ENCODE results near the gene FARP2.
"Not testable (repeated sequence)": the region's sequence is repeated elsewhere in the genome, so short reads cannot be mapped to it uniquely, and the experiment has no call there.

FARP2 gene

DNA sequence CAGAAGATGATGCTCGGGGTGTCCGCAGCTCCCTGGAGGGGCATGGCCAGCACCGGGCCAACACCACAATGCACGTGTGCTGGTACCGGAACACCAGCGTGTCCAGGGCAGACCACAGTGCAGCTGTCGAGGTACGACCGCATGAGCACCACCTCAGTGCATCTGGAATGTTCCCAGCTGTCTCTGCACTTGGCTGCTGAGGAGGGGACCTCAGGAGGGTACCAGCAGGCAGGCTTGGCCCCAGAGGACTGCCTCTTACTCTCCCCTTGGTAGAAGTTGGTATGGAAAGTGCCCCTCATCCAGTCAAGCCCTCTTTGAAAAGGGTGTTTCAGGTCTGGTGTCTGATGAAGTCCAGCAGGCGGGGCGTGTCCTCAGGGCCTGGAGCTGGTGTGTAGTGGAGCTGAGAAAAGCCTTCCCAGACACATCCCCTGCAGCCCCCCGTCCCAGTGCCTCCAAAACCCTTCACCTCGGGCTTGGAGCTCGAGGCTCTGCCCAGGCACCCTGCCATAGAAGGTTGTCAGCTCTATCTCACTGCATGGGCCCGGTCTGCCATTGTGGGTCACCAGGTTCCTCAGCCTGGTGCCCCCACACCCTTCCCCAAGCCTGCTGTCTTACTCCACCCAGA lies 135.6 kb downstream of the FARP2 start:
- DNase-seq: no peak

DNA sequence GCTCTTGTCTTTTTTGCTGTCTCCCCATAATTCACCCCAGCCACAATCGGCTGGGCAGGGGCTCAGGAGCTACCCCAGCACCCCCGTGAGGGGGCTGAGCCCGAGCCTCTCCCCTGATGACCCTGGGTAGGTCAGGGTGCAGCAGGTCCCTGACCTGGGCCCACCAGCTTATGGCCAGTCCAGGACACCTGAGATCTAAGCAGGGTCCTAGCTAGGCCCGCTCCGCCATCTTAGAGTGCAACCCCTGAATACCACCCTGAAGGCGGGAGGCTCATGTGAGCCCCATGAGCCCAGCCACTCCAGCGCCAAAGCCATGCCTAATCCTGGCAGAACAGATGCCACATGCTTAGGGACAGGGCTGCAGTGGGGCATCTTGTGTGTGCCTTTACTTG lies 136.1 kb downstream of the FARP2 start:
- DNase-seq: no peak

DNA sequence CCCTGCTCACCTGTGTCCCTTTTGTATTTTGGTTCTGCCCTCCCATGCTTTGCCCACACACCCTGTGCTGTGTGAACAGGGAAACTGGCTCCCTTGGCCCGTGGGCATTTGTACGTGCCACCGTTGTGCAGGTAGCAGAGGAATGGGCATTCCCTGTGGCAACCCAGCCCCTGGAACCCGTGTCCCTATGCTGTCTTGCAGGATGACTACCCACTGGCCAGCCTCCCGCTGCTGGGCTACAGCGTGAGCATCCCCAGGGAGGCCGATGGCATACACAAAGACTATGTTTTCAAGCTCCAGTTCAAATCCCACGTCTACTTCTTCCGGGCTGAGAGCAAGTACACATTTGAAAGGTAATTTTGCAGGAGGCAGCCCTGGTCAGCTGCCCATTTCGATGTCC lies 137.0 kb downstream of the FARP2 start:
- DNase-seq: no peak

DNA sequence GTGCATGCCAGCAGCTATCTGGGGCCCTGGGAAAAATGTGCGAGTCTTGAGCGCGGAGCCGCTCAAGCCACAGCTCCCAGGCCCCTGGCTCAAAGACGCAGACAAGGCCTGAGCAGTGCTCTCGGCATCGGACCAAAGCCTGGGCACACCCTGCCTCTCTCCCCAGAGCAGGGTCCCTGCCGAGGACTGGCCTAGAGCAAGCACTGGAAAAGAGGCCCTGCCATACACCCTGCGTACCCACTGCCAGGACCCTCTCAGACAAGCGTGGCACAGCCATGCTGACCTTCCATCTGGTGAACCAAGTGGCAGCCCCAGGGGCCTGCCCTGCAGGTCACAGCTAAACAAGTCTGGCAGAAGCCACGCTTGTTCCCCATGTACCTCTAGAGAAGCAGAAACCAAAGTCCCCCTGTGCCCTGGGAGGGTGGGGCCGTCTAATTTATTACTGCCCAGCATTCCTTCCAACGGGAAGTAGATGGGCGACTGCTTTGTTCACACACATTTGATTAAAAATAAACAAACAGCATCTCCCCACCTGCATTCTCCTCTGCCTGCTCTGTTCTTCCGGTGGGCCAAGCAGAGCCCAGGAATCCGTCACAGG lies 138.3 kb downstream of the FARP2 start:
- DNase-seq: no peak

DNA sequence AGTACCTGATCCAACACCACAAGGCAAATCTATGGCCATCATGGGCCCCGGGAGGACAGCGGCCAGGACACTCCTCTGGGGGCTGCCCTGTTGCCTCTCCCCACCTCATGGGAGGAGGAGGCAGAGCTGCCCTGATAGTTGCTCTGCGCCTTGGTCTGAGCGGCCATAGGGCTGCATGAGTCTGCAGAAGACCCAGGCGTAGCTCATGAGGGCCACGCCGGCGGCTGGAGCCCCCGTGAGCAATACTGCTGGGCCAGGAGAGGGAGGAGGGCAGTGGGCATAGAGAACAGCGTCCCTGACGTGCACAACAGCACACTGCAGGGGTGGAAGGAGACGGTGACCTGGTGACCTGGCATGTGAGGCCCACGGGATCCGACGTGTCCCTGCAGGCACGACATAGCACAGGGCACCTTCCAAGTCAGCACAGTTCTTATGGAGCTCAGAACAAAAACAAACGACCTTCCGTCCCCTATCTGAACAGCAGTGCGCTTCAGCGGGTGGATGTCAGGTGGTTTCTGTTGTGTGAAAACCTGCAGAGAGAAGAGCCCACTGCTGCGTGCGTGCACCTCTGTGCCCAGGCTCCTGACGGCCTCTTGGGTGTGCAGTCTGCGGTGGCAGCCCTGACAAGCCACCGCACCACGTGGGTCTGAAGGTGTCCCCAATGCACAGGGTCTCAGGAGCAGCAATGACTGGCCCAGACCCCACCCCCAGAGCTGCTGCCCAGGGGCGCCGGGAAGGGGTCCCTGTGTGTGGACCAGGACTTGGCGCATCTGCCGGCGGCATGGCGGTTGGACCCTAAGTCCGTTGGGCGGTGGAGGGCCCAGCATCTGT lies 139.3 kb downstream of the FARP2 start:
- DNase-seq: no peak

DNA sequence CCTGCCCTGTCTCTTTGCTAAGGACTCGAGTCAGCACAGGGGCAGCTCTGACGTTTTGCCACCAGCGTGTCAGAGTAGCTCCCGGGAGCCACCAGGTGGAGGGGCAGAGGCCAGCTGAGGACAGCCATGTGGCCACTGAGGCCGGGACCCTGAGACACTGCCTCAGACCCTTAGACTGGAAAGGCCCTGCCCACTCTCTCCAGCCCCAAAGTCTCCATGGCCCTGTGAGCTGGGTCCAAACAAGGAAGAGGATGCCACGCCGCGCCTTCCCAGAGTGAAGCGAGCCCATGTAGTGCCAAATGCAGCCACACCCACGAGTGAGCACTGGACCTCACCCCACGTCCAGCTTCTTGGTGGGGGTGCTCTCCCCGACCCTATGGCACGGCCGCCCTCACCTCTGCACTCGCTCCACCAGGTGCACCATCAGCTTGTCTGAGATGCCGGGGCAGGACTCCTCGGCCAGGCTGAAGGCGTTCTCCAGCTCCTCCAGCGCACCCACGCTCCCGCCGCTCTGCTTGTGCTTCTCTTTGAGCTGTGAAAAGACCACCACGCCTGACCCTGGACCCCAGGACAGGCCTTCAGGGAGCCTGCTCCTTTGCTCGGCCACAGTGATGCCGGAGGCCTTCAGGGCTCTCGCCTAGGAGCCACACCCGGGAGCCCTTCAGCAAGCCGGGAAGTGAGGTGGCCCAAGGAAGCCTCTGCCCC lies 140.1 kb downstream of the FARP2 start:
- no peak for DNase-seq

DNA sequence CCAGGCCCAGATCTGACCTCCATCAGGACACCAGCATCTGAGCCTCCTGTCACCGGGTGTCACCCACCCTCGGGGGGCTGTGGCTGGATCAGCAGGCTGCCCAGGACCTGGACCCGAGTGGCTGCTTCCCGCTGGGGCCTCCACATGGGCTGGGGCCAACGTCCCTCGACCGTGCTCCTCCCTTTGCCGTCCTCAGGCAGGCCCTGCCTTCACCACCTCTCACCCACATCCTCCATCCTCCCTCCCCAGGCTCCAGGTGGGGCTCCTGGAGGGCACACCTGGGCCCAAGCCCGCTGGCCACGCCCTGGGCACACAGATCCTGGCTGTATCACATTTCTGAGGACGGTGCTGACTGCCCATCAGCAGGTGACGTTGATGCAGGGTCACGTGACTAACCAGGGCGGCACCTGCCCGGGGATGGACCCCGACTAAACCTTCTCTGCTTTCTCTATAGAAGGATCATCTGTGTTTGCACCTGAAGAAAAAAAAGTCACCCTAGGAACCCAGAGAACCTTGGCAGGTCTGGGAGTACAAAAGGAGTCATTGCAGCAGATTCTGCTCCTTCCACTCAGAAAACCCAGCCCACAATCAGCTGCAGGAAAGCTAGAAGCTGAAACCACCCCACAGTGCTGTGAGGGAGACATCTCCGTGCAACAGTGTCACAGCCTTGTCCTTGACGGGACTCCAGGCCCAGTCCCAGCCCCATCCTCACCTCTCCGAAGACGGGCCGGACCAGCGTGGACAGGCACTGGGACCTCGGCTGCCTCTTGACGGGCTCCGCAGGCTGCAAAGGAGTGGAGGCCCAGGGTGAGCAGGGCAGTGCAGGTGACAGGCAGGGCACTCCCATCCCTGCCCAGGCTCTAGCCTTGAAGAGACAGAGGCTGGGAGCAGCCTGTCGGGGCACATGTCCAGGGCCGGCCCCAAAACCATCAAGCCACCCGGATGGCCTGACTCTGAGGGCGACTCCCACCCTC lies 141.1 kb downstream of the FARP2 start:
- DNase-seq: no peak

DNA sequence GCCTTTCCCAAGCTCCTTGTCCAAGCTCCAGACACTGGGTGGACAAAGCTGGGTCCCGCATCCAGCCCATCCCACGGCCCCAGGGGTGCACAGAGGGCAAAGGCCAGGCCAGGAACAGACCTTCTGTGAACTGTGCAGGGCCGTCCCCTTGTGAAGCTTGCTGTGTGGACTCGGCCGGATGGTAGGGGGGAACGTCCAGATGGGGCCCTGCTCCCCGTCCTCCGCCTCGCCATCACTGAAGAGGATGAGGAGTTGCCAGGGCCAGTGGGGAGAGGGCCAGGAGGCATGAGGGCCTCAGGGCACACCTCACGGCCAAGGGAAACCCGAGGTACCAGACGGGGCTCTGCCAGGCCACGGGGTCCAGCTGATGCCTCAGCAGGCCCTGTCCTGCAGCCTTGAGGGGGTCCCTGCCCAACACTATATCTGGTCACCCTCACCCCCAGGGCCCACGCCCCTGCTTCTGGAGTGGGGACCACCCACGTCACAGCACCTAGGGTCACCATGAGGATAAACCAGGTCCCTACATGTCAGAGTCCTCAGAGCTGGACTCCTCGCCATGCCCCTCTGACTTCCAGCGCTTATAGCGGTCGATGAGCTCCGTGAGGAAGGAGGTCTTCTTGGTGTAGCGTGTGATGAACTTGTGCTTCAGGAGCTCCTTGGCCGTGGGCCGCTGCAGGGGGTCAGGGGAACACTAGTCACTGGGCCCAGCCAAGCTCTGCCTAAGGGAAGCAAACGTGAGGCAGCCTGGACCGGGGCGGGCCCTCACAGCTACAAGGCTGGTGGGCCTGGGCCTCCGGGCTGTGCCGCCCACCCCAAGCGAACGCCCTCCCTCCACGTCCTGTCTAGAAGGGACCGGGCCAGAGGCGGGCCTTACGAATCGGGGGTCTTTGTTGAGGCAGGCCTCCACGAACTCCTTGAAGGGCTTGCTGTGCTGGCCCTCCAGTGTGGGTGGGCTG lies 142.3 kb downstream of the FARP2 start:
- no peak for DNase-seq

DNA sequence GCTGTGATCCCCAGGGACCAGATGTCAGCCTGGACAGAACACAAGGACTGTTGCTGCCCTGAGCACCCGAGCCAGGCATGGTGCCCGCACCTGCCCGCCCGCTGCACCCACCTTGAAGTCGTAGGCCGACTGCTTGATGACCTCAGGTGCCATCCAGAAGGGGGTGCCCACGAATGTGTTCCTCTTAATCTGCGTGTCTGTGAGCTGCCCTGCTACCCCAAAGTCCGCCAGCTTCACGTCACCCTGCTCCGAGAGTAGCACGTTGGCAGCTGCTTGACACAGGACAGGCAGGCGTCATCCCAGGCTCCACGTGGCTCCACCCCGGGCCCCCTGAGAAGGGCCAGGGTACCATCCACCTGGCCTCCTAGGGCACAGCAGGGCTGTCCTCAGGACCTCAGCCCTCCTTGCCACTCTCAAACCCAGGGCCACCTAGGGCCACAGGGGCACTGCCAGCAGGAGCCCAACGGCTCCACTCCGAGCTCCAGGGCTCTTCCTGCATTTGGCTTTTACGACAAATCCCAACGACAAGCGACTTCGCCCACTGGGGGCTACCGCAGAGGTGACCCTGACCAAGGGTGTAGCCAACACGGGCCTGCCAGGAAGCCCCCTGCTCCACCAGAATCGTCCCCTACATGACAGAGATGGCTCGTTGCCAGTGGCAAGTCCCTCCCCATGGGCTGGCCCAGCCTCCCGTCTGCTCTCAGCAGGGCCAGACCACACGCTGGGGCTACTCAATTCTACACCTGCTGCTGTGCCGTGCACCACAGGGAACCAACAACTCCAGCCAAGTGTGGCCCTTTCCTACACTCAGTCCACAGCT lies 143.3 kb downstream of the FARP2 start:
- no peak for DNase-seq

DNA sequence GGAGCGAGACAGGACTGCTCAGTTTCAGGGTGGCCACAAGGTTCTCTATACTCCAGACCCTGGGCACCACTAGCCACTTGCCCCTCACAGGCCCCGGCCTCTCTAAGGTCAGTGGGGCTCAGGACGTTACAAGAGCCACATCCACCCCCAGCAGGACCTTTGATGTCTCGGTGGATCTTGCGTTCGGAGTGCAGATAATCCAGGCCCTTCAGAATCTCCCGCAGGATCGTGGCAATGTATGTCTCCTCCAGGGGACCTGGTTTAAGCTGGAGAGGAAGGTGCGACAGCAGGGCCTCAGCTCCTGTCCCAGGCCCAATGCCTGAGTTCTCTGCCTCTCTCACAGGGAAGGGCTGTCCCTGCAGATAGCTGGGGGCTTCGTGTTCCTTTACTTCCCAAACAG lies 143.9 kb downstream of the FARP2 start:
- DNase-seq: no peak

DNA sequence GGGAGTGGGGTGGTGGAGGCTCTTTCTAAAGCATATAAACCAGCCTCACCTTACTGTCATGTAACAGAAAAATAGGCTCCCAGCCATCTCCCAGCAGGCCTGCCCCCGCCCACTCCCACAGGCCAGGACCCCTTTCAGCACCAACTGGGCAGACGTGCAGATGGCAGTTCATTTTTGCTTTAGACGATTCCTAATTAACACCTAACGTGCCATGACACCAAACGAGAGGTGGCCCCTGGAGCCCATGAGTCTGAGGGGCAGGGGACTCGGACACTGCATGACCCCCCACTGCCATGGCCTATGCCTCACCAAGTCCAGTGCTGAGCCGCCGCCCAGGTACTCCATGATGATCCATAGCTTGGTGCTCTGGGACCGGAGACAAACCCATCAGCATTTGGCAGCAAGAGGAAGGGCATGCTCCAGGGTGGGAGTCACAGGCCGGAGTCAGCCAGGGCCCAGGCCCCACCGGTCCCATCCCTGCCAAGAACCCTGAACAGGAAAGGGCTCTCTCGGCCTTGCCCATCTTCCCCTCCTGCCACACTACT lies 144.4 kb downstream of the FARP2 start:
- no peak for DNase-seq

DNA sequence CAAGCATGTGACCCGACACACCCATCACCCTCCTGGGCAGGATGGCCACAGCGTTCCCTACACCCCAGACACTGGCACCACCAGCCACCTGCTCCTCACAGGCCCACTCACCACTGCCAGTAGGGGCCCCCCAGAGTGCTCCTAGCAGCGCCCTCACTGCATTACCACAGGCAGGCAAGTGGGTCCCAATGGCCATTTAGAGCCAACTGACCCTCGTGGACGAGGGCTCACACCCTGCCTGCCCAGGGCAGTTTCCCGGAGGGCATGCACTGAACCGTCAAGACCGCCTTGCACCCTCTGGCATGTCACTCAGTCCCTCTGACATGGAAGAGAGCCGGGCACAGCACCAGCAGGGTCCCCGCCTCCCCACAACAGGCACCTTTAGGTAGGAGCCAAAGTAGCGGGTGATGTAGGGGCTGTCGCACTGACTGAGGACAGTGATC lies 145.0 kb downstream of the FARP2 start:
- DNase-seq: no peak

DNA sequence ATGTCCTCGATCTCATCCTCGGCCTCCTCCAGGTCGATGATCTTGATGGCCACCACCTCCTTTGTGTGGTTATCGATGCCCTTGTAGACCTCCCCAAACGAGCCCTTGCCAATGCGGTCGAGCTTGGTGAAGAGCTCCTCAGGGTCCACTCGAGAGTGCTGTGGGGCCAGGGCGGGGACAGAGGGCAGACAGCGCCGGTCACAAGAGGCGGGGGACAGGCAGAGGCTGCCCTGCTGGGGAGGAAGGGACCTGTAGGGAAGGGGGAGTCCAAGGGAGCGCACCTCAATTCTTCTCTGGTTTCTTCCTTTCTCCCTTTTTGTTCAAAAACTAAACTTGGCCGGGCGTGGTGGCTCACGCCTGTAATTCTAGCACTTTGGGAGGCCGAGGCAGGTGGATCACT lies 145.5 kb downstream of the FARP2 start:
- DNase-seq: no peak

DNA sequence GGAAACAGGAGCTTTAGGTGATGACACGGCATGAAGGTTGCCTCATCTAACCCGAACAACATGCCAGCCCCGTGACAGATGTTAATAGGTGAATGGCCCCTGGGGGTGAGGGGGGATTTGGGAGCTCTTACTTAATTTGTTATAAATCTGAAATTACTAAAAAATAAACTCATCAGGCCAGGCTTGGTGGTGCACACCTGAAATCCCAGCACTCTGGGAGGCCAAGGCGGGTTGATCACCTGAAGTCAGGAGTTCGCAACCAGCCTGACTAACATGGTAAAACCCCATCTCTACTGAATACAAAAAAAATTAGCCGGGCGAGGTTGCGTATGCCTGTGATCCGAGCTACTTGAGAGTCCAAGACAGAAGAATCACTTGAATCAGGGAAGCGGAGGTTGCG lies 146.2 kb downstream of the FARP2 start:
- DNase-seq: no peak

DNA sequence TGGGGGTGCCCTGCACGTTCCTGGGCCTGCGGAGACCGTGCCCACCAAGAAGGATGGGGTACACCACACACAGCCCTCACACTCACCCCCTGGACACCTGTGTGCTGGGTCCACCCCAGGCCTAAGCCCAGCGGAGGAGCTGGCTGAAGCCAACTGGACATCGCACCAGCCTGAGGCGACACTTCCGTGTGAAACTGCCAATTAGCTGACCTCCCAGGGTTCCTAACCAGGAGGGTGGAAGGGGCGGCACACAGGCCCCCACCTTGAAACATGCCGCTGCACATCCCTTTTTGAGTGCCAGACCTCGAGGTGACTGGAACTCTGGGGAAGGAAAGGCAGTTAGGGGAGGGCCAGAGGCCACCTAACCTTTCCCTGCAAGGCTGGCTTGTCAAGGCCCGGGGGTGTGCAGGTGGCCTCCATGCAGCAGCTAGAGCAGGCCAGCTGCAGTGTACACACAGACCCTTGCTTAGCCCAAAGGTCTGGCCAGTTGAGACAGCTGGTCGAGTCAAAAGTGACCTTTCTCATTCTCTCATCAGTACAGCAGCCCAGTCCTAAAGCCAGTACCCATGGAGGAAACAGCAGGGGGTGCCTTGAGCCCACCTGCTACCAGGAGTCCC lies 147.8 kb downstream of the FARP2 start:
- no peak for DNase-seq

DNA sequence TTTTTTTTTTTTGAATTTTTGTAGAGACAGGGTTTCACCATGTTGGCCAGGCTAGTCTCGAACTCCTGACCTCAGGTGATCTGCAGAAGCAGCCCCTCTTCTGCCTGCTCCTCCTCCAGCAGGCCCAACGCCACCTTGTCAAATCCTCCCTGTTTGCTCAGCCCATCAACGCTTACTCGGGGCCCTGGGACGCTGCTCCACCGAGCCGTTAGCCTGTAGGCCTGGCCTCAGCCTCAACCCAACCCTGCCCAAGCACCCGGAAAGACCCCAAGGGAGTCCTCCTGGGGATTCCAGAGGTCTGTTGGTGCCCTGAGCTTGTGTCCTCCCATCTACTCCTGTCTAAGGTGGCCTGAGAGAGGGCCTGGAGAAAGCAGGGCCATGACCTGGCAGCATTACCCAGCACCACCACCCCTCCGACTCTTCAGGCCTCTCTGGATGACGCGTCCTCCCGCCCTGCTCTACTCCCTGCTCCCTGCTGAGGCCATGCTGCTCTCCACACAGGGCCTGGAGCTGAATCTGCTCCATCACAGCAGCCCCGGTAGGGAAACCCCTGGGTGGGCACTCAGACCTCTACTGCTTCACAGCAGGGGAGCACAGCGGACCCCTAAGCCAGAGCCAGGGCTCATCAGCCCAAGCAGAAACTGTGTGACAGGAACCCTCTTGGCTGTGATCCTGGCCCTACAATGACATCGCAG lies 149.1 kb downstream of the FARP2 start:
- DNase-seq: no peak

DNA sequence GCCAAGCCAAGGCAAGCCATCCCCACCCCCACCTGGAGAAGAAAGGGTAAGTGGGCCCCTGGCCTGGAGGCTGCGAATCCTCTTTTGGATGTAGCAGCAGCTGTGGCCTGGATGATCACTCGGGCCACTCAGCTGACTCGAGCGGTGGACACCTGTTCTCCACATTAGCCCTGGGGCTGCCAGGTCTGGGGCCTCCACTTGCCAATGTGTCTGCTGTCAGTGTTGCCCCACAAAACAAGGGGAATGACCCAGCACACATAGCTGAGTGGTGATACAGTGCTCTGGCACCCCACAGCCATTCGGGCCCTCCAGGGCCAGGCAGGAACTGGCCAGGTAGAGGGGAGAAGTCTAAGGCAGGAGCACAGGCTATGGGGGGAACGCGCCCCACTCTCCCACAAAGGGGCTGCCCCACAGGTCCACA lies 149.7 kb downstream of the FARP2 start:
- no peak for DNase-seq

DNA sequence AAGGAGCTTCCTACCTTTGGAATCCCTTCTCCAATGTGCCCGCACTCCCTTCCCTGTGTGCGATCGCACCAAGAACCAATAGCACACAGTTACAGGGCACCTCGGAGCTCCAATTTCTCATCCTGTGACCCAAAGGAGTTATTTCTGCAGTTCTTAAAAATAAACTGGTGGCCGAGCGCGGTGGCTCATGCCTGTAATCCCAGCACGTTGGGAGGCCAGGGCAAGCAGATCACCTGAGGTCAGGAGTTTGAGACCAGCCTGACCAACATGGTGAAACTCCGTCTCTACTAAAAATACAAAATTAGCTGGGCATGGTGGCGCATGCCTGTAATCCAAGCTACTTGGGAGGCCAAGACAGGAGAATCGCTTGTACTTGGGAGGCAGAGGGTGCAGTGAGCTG lies 150.2 kb downstream of the FARP2 start:
- DNase-seq: not testable (repeated sequence)
